HG02885 (cell line): Measurements from ENCODE around the gene BLCAP.

Experiments
- ATAC-seq: cut with Tn5 transposase; IDR thresholded peaks from one replicate; pipeline ENCODE4 v1.9.1; 2021; ENCODE audit warnings: mild to moderate bottlenecking; ENCODE audit not compliant: unreplicated experiment, poor library complexity

The BLCAP gene

DNA sequence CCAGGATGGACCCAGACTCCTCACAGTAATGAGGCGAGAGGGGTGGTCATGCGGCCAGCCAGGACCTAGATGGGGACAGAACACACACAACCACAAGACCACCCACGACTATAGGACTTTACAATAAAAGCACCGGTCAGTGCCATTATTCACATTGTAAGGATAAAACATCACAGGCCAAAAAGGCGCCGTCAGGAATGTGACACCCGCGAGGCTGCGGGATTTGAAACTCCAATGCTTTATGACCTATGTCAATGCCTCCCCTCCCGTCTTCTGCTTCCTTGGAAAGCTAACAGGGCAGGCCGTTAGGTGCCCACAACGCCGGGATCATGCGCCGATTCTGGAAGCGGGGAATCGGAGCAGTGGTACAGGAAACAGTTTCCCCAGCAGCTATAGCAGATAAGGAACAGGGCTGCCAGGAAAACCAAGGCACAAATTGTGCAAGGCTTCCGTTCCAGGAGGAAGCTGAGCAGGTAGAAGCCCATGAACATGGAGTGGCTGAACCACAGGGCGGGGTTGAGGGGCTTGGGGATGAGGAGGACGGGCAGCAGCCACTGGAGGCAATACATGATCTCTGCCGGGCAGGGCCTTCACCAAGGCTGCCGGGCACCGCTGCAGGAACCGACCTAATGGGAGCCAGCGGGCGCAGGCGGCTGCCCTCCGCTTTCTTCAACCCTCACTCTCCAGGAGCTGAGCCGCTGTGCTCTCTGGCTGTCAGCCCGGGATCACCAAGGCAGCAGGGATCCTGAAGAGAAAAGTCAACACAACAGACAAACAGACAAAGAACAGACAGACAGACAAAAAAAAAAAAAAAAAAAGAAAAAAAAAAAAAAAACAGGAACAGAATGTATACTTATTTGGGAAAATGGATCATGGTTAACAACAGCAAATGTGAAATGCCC, 8.8 kb downstream of the BLCAP start:
- no peak for ATAC-seq

DNA sequence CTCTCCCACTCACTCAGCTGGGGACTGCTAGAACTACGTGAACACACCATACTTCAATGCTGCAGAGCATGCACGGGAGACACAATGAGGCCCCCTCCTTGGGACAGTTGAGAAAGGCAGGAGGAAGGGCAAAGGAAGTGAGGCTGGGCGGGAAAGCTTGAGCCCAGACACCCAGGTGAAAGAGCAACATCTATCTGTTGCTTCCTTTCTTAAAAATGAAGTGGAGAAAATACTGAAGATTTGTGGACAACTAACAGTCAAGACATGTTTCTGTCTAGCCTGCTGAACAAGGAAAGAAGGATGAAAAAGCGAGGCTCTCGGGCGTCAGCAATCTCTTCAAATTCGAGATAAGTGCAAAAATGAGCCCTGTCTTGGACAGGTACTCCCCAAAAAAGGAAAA, 9.6 kb downstream of the BLCAP start:
- ATAC-seq = no peak

DNA sequence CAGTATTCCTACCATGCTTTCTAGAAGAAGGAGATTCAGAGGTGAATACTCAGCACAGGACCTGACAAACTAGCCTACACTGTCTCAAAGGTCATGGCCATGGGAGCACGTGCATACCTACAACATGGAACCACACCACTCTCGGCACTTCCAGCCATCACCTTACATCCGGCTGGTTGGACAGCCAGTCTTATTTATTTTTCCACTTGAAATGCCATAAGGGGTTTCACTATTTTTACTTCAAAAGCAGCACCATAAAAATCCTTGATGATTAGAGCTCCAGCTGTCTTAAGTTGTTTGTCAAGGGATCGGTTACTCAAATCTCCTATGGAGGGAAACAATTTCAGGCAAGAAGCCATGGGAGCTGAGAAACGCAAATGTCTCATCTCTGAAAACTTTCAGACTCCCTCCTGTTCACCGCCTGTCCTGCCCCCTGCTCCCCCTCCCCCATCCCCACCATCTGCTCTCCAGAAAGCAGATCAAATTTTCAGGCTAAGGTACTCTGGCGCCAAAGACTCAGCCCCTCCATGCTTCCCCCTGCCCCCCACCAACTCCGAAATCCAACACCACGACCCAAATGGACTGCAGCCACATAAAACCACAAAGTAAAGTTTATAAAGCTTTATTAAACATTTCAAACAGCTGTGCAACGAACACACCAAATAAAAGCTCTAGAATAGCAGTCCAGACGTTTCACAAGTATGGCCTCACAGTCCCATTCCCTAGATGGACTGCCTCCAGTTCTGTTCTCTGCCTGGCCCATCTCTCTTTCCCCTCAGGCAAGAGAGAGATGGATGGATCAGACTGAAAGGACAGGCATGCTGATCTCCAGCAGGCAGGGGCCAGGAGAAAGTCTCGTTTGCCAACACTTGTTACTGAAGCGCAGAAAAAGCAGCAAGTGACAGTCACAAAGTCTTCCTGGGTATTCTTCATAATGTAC, 10.6 kb downstream of the BLCAP start:
- ATAC-seq = no peak

DNA sequence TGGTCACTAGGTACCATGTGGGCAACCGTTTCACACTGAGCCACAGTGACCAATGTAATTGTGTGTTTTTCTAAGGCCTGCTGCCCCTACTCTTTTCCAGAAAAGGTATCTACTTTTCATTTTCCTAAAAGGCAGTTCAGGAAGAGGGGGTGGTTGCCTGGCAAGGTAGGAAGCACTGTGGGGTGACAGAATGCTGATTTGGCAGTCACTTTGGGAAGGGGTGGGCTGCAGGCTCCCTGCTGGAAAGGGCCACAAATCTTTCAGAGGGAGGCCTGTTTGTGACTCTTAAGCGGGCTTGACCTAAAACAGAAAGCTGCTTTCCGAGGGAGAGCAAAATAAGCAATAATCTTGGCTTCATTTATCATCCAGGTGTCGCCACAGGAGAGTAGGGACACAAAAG, 11.8 kb downstream of the BLCAP start:
- ATAC-seq = no peak

DNA sequence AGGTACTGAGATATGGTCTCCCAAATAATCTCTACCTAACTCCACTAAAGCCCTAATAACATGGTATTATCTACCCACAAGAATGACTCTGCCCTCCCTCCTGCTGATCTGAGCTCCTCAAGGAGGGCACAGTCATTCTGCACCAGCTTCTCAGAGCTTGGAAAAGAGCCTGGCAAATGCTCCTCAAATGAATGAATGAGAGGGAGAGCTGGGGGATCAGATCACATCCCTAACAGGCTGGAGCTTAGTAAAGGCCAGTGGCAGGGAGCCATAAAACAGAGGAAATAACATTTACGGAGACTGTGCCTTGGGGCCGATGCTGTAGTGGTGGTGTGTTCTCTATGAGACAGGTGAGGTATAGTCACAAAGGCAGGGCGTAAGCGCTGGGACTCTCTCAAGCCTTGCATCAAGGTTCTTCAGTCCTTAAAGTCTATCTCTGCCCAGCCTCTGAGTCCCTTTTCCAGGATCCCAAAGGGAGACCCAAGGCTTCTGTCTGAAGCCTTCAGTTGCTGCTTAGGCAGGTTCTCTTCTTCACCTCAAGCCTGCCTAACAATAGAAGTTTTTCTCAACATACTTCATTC, 13.8 kb downstream of the BLCAP start:
- no peak for ATAC-seq

DNA sequence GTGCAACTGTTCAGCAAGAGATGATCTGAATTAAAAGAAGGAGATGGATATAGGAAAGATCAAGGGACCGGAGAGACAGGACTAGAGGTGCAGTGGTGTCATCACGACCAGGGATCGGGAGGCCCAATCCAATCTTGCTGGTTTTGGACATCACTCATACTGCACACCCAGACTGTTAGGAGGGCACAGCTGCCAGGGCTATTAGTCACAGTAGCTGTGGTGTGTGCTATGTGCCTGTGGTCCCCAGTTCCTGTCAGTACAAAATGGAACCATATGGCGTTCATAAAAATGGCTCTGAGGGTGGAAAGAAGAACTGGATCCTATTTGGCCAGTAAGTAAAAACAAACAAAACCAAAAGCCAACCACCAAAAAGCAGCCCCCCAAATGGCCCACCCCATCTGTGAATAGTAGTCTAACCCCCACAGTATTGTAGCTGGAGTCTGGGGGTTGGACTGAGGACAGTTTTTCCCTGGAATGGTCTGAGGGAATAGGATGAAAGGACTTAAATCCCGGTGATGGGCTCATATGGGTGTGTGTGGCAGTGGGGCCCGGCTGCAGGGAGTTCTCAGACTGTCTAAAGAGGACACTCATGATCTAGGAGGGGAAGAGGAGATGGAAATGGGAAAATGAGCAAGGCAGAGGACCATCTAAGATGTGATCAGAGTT, 15.9 kb downstream of the BLCAP start:
- ATAC-seq = no peak

DNA sequence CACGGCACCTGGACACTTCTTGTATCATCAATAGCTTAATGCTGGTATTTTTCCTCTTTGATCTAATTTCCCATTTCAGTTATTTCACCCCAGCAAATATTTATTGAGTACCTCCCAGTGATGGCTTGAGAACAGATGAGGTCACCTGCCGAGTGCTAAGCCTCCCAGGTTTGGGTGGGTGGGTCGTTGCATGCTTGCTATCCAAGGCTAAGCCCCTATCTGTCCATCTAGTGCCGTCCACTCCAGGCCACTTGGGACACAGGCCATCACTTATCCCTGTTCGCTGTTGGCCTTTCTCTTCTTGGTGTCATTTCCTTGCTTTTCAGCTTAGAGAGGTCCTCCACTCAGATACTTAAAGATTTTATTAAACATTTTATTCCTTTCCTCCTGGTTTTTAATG, 17.4 kb downstream of the BLCAP start:
- ATAC-seq = no peak

DNA sequence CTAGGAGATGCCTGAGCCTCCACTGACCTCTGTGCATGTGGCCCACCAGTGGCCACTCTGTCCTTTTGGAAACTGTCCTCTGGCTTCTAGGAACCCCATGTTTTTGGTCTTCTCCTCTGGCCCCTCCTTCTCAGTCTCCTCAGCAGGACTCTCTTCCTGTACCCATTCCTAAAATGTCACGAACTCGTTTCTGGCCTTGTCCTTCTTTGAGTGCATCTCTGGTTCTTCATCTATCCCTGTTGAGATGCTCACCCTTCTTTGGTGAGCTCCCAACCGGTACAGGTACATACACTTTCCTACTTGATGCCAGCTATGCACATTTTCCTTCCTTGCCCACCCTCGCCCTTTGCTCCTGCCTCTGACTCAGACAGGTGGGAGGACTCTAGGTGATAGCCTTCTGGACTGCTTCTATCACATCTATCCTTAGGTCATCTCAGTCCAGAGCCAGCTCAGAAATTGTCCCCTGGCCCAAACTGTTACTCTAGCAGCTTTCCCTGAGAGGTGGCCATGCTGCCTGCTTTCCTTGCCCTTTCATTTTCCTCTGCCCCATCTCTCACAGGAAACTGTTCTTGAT, 21.4 kb downstream of the BLCAP start:
- no peak for ATAC-seq

DNA sequence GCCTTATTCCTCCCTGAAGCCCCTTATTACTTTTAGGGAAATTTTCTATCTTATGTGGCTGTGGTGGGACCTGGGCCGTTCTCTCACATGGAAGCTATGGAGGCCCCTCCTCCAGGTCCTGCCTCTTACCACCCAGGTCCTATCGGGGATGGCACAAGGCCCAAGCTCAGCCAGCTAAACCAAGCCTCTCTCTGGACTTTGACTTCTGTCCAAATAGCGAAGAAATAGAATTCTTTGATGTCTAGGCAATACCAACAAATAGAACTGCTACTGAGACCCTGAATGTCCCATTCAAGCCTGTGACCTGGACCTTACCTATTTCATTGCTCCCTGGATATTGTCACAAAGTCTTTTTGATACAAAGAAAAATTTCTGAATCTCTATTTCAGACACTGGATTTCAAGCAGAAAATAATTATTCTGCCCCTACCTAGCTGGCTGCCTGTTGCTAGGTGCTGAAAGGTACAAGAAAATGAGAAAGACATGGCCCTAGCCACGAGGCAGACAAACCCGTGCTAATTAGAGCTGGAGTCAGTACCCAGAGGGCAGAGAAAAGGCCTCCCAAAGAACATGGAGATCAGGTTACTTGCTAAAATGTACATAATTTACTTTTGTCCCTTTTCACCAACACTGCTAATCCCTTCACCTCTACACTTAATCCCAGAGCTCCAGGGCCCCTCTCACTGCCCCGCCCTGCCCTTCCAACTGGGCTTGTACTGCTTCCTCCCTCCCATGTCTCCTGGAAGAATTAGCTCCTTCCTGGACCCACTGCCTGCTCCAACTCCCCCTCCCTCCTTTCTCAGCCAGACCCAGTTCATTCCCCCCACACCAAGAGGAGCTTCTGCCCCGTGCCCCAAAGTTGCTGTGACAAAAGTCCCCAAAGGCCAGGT, 22.2 kb downstream of the BLCAP start:
- no peak for ATAC-seq

DNA sequence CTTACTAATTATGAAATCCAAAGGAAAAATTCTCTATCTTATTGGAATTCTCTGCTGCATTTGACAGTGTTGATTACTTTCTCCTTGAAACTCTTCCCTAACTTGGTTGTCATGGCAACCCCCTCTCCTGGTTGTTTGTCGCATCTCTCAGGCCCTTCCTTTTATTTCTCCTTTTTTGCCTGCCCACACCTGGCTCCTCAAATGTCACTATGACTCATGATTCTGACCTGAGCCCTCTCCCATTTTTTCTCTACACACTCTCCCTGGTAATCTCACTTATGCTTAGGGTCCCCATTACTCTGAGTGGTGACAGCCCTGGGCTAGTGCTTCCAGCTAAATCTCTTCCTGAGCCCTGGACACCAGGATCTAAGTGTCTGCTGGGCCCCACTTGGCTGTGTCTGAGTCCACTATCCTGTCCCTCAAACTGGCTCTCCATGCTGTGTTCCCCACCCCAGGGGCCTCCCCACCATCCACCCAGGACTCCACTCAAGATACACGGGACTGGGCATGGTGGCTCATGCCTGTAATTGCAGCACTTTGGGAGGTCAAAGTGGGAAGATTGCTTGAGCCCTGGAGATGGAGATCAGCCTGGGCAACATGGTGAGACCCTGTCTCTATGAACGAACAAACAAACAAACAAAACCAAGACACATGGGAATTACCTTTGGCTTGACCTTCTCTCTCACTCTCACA, 23.1 kb downstream of the BLCAP start:
- no peak for ATAC-seq

DNA sequence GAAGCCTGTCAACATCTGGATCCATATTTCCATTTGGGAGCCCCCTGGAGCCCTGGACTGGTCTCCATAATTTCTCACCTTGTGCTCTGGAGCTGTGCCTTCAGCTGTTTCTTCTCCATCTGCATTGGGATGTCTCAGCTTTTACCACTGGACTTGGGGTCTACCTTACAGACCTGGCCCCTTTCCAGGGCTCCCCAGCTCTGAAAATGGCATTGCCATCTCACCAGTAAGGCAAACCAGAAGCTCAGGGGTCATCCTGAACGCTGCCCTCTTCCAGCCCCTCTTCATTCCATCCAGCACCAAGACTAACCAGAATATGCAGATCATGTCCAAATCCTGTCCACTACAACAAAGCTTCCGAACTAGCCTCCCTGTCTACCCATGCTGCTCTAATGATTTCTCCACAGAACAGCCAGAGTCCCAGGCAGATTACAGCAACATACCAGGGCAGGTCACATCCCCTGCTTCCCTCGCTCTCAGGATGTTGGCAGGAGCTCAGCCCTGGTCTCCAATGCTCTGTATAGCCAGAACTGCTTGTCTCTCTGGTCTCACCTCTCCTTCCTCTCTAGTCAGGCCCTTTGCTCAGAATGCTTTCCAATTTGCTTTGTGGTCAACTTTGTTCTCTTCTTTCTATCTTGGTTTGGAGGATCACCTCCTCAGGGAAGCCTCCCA, 24.3 kb downstream of the BLCAP start:
- ATAC-seq = no peak

DNA sequence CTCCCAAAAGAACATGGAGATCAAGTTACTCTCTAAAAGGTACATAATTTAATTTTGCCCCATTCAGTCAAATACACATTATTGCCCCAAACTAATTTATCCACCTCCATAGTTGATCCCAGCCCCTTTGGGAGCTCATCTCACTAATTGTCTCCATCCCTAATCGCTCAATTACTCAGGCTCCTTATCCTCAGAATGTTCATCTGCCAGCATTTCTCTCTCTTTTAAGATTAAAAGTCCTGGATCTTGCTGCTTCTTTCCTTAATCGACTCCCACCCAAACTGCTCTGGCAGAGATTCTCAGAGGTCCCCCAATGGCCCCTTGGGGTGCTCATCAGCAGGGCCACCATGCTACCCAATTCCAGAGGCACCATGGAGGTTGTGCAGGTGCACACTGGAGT, 25.0 kb downstream of the BLCAP start:
- no peak for ATAC-seq

DNA sequence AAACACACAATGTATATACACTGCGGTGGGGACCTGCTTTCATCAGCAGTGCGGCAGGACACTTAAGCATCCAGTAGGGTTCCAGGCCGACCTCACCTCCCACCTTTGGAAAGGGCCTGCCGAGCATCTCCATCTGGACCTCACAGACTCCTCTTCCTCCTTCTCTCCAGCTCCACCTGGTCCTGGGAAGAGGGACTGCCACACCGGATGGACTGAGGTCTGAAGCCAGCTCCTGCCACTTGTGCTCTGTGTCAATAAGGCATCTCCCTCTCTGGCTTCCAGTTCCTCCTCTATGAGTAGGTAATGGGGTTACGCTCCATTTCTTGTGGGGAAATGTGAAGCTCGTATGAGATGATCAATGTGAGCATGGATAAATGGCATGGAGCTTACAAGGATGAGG, 25.7 kb downstream of the BLCAP start:
- no peak for ATAC-seq

DNA sequence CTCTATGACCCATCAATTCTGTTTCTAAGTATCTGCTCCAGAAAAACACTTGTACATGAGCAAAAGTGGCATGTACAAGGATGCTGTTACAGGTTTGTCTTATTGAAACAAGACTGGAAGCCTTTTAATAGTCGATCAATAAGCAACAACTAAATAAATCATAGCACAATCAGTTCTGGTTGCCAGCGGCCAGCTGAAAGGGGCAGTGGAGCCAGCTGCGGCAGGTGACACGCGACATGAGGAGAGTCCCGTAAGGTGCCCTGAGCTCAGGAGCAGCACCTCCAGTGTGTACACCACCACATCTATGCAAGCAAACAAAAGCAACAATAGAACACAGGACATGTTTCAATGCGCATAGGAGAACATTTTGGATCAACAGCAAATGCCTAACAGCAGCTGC, 27.4 kb downstream of the BLCAP start:
- ATAC-seq = no peak

DNA sequence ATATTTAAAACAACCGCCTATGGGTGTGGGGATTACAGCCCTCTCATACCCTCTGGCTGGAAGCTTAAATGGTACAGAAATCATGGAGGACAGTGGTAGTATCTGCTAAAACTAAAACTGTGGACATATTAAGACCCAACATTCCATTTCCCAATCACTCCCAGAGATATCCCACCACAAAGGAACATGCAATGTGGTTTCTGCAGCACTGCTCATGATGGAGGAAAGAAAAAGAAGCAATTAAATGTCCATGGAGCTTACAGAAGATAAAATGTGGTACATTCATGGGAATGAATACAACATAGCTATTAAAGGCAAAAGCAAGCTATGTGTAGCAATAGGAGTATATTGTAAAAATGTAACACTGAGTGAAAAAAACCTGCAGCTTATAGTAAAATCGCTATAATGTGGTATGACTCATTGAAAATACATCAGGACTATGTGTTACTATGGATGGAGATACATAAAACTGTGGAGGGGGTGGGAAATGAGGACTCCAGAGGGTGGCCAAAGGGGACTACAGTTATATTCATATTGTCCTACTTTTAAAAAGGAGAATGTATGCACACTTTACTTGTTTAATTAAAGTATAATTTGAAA, 29.5 kb downstream of the BLCAP start:
- no peak for ATAC-seq

DNA sequence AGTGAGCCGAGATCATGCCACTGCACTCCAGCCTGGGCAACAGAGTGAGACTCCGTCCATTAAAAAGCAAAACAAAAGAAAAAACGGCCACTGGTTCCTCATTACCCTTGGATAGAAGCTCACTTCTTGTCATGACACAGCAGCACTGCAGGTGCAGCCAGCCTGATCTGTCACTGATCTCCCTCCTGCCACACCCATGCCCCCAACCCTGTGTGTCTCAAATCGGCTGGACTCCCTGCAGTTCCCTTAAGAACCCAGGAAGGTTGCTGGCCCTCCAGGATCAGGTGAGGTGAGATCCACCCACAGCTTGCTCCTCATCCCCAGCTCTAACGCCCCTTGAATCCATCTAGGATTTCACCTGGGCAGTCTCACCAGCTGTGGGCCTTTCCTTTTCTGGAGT, 32.9 kb downstream of the BLCAP start:
- ATAC-seq = no peak

DNA sequence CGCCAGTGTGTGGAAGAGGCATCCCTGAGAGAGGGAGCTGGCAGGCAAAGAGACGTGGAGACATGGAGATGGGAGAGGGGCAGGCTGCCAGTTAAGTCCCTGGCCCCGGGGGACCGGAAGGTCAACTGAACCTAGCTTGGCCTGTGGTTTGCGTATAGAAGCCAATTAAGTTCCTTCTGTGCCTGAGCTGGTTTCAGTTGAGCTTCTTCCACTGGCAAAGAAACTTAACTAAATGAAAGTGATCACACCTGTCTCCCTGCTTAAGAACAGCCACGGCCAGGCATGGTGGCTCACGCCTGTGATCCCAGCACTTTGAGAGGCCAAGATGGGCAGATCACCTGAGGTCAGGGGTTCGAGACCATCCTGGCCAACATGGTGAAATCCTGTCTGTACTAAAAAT, 33.4 kb downstream of the BLCAP start:
- no peak for ATAC-seq

DNA sequence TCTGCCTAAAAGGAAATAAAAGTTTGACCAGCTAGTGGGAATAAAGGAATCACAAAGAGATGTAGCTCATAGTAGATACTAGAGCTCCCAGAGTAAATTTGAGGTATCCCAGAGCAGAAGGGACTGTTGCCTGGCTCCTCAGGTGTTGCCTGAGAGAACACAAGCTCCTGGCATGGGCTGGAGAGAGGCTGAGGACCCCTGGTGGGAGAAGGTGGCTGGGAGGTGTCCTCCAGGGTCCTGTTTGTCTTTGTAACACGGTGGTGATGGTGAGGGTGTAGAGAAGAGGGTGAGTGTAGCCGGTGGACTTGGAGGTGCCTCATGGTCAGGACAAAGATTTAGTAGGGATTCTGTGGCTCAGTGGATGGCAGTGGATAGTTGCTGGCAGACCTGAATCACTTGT, 34.7 kb downstream of the BLCAP start:
- no peak for ATAC-seq
